Astrocyte (in vitro differentiated cells and primary cell): ENCODE data around the gene CD151.

Experiments
- CTCF ChIP-seq: IDR thresholded peaks from 2 replicates; pipeline ENCODE4 v1.5.1; 2011; ENCODE audit warnings: low read depth, mild to moderate bottlenecking, inconsistent platforms, low read length, moderate library complexity; ENCODE audit not compliant: insufficient read depth
- EZH2 ChIP-seq: IDR thresholded peaks from 2 replicates; pipeline ENCODE4 v1.6.1; 2012; ENCODE audit warnings: mild to moderate bottlenecking, low read length, inconsistent platforms; ENCODE audit not compliant: insufficient read depth

- TF ChIP-seq CTCF (no peak), EZH2 (no peak)
Measured at GRCh38 chr11:852762-853161, 20.0 kb downstream of the CD151 start.
